Fibroblast of villous mesenchyme (primary cell): ENCODE data around the gene KLHDC4. TPM values are rescaled to one million over a fixed set of nuclear protein-coding genes. Genes with fewer than 3 reads are reported as not detected.
"Not testable (repeated sequence)": the region's sequence is repeated elsewhere in the genome, so short reads cannot be mapped to it uniquely, and the experiment has no call there.

Experiments used
- DNase-seq: peaks from one replicate; pipeline ENCODE4 v3.0.0-alpha.2; 2010; ENCODE audit warnings: low read depth
- H3K4me3 ChIP-seq: 2 replicates; pipeline ENCODE4 v1.5.1; 2011; ENCODE audit warnings: low read depth, mild to moderate bottlenecking, low read length
- total RNA-seq: library from RNA; depleted of rRNA; stranded (reverse); fragments of >200 nt; gene quantifications from 2 replicates; pipeline ENCODE4 v1.2.3, GENCODE V29; 2012
- TF ChIP-seq, protein P1 (sequence below): IDR thresholded peaks from 2 replicates; pipeline ENCODE4 v1.5.1; 2012; ENCODE audit warnings: low read depth, mild to moderate bottlenecking, low read length; ENCODE audit not compliant: insufficient read depth

KLHDC4 gene
- total RNA-seq, 1 donor = 14.7 TPM

GRCh38 chr16:87684106-87684677 lies 81.6 kb downstream of the KLHDC4 start:
- TF ChIP-seq, protein P1, sequence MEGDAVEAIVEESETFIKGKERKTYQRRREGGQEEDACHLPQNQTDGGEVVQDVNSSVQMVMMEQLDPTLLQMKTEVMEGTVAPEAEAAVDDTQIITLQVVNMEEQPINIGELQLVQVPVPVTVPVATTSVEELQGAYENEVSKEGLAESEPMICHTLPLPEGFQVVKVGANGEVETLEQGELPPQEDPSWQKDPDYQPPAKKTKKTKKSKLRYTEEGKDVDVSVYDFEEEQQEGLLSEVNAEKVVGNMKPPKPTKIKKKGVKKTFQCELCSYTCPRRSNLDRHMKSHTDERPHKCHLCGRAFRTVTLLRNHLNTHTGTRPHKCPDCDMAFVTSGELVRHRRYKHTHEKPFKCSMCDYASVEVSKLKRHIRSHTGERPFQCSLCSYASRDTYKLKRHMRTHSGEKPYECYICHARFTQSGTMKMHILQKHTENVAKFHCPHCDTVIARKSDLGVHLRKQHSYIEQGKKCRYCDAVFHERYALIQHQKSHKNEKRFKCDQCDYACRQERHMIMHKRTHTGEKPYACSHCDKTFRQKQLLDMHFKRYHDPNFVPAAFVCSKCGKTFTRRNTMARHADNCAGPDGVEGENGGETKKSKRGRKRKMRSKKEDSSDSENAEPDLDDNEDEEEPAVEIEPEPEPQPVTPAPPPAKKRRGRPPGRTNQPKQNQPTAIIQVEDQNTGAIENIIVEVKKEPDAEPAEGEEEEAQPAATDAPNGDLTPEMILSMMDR = no peak
- DNase-seq = no peak
- no peak overlapping the region for H3K4me3 ChIP-seq

DNA sequence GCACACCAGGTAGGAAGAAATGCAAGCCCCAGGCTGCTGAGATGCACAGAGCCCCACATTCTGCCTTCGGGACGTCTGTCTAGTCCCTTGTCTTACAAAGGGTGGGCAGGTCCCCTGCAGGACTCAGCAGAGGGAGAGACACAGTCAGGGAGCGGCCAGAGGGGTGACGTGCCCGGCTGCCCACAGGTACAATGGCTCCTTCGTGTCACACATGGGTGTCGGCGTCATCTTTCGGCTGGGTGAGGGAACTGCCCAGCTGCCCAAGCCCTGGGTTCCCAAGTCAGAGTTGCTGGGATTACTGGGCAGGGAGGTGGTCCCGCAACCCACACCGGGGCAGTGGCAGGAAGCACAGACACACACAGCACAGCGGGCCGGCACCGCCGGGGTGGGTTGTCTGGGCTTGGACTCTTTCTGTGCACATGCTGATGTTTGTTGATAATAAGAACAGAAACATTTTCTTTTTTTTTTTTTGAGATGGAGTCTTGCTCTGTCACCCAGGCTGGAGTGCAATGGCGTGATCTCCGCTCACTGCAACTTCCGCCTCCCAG lies 82.9 kb downstream of the KLHDC4 start:
- DNase-seq = no peak
- no peak overlapping the region for H3K4me3 ChIP-seq
- TF ChIP-seq, protein P1 = no peak

DNA sequence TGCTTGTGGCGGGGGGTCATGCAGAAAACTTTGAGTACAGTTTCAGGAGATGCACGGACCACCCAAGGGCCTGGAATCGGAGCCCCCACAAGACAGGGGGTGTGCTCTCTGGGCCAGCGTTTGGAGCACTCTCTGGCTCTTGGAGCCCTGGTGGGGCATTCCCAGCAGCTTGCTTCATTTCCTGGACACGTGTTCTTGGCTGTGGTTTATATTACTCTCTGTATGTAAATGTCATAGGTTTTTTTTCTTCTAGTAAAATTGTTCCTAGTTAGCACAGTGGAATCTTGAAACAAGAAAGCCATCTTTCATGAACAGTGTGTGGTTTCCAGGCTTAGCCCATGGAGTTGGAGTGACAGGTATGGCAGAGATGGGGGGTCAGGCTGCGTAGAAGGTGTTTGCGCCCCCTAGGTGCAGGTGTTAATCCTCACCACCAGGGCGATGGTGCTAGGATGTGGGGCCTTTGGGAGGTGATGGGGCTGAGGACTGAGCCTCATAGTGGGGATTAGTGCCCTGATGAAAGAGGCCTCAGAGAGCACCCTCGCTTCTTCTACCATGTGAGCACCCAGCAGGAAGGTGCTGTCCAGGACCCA lies 83.7 kb downstream of the KLHDC4 start:
- DNase-seq = peak; percentile 64
- H3K4me3 ChIP-seq = no peak overlapping the region
- TF ChIP-seq, protein P1 = peak; percentile 35

GRCh38 chr16:87681051-87681602 lies 84.7 kb downstream of the KLHDC4 start:
- not testable (repeated sequence) for H3K4me3 ChIP-seq, DNase-seq

DNA sequence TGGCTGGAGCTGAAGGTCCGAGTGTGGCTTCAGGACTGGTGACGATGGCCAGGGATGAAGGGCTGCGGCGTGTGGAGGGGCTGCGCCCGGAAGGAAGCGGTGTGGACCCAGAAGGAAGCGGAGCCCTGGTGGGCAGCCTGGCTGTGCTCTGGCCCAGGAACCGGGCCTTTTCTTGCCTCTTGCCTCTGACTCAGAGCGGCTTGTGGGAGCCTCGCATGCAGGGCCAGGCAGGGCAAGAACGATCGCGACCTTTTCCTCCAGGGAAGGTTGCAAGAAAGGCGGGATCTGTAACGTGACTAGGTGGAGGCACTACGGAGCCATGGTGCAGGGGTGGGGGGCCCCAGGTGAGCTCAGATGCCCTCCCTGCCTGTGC lies 85.5 kb downstream of the KLHDC4 start:
- TF ChIP-seq, protein P1 = no peak
- H3K4me3 ChIP-seq = no peak overlapping the region
- DNase-seq = no peak

GRCh38 chr16:87679593-87680271 lies 86.1 kb downstream of the KLHDC4 start:
- no peak overlapping the region for H3K4me3 ChIP-seq
- TF ChIP-seq, protein P1 = no peak
- DNase-seq = no peak

- peak; percentile 14 for DNase-seq
Observed at GRCh38 chr16:87678618-87679017, 87.2 kb downstream of the KLHDC4 start.

More at GRCh38 chr16:87678618-87679017, 87.2 kb downstream of the KLHDC4 start:
- no peak overlapping the region for H3K4me3 ChIP-seq
- TF ChIP-seq, protein P1 = no peak
